Chondrocyte (in vitro differentiated cells): ENCODE measurements around the gene POU6F1. TPM values are rescaled to one million over a fixed set of nuclear protein-coding genes. Genes with fewer than 3 reads are reported as not detected.

ENCODE experiments used
- DNase-seq: peaks from one replicate; pipeline ENCODE4 v3.0.0; 2021; ENCODE audit warnings: mixed read lengths, low spot score
- H3K27ac Mint-ChIP-seq: one replicate; pipeline ENCODE4 v1.8.0; 2021; ENCODE audit warnings: mild to moderate bottlenecking, moderate library complexity, mixed read lengths; ENCODE audit not compliant: unreplicated experiment
- H3K27me3 Mint-ChIP-seq: 2 replicates; pipeline ENCODE4 v1.8.0; 2021; ENCODE audit warnings: low read depth, mixed read lengths
- H3K36me3 Mint-ChIP-seq: 2 replicates; pipeline ENCODE4 v1.8.0; 2021; ENCODE audit warnings: low read depth, mixed read lengths
- H3K4me1 Mint-ChIP-seq: 2 replicates; pipeline ENCODE4 v1.8.0; 2021; ENCODE audit warnings: low read depth, mild to moderate bottlenecking, mixed read lengths
- H3K4me3 Mint-ChIP-seq: one replicate; pipeline ENCODE4 v1.8.0; 2021; ENCODE audit warnings: mild to moderate bottlenecking, moderate library complexity, mixed read lengths; ENCODE audit not compliant: unreplicated experiment
- H3K9me3 Mint-ChIP-seq: 2 replicates; pipeline ENCODE4 v1.8.0; 2021; ENCODE audit warnings: low read depth, mixed read lengths
- CTCF ChIP-seq: fragments of 200-600 bp; sonication (generic); IDR thresholded peaks from 2 replicates; pipeline ENCODE4 v1.5.0; 2021; ENCODE audit warnings: antibody characterized with exemption, mild to moderate bottlenecking, moderate library complexity
- total RNA-seq: library from RNA; stranded (reverse); gene quantifications from 3 replicates; pipeline ENCODE4 v1.2.1, GENCODE V29; 2021

The POU6F1 gene
- total RNA-seq, 1 donor from 2014 or later = 9.9 TPM

- Mint-ChIP-seq H3K4me1 (peaks cover 6% of the 10 kb centered on the region), H3K27me3 (no peaks in the 10 kb centered on the region), H3K36me3 (no peaks in the 10 kb centered on the region), H3K9me3 (no peaks in the 10 kb centered on the region), H3K27ac (no peak overlapping the region), H3K4me3 (no peak overlapping the region)
- no peak for DNase-seq
- TF ChIP-seq CTCF = no peak
Observed at GRCh38 chr12:51156245-51156765, 61.6 kb downstream of the POU6F1 start.

- Mint-ChIP-seq H3K27ac (no peak overlapping the region), H3K27me3 (no peaks in the 10 kb centered on the region), H3K4me1 (peaks cover 9% of the 10 kb centered on the region), H3K4me3 (no peak overlapping the region), H3K9me3 (no peaks in the 10 kb centered on the region), H3K36me3 (no peaks in the 10 kb centered on the region)
- no peak for DNase-seq
- TF ChIP-seq CTCF = no peak
Observed at GRCh38 chr12:51152953-51153352, 64.9 kb downstream of the POU6F1 start.

GRCh38 chr12:51150777-51151176 is 67.1 kb downstream of the POU6F1 start:
- no peaks in the 10 kb centered on the region for H3K36me3 Mint-ChIP-seq
- no peak overlapping the region for H3K27ac Mint-ChIP-seq
- no peaks in the 10 kb centered on the region for H3K27me3 Mint-ChIP-seq
- no peak for DNase-seq
- TF ChIP-seq CTCF = no peak
- H3K4me1 Mint-ChIP-seq = peaks cover 9% of the 10 kb centered on the region
- no peak overlapping the region for H3K4me3 Mint-ChIP-seq
- no peaks in the 10 kb centered on the region for H3K9me3 Mint-ChIP-seq

GRCh38 chr12:51147309-51147708 is 70.6 kb downstream of the POU6F1 start:
- H3K27me3 Mint-ChIP-seq = no peaks in the 10 kb centered on the region
- no peak for DNase-seq
- no peaks in the 10 kb centered on the region for H3K9me3 Mint-ChIP-seq
- H3K4me1 Mint-ChIP-seq = peaks cover 9% of the 10 kb centered on the region
- no peak overlapping the region for H3K4me3 Mint-ChIP-seq
- no peaks in the 10 kb centered on the region for H3K36me3 Mint-ChIP-seq
- TF ChIP-seq CTCF = no peak
- peak overlapping the region; percentile 23 for H3K27ac Mint-ChIP-seq

- Mint-ChIP-seq H3K27me3 (no peaks in the 10 kb centered on the region), H3K4me1 (no peaks in the 10 kb centered on the region), H3K4me3 (no peak overlapping the region), H3K36me3 (no peaks in the 10 kb centered on the region), H3K27ac (no peak overlapping the region), H3K9me3 (no peaks in the 10 kb centered on the region)
- no peak for TF ChIP-seq CTCF
- no peak for DNase-seq
Observed at GRCh38 chr12:51139292-51139844, 78.5 kb downstream of the POU6F1 start.

Other genes with a start within 250 kb of the POU6F1 start
- gene SLC11A2, start 191.7 kb downstream of the POU6F1 start, total RNA-seq = 26.8 to 41.4 TPM (median 33.0 TPM) in 3 replicates
- 25.3 to 30.5 TPM (median 26.2 TPM) in 3 replicates for gene LETMD1, start 169.7 kb downstream of the POU6F1 start, total RNA-seq
- 40.5 to 49.6 TPM (median 48.3 TPM) in 3 replicates for gene CSRNP2, start 134.5 kb downstream of the POU6F1 start, total RNA-seq
- 17.8 to 21.2 TPM (median 20.8 TPM) in 3 replicates for gene TFCP2, start 44.9 kb downstream of the POU6F1 start, total RNA-seq
- 76.9 to 95.6 TPM (median 77.9 TPM) in 3 replicates for gene DAZAP2, start 20.8 kb upstream of the POU6F1 start, total RNA-seq
- gene SMAGP, start 52.4 kb upstream of the POU6F1 start, total RNA-seq = 2.0 to 8.5 TPM (median 8.0 TPM) in 3 replicates
- not detected in 3 replicates for gene BIN2, start 106.1 kb upstream of the POU6F1 start, total RNA-seq
- not detected in 3 replicates for gene CELA1, start 128.6 kb upstream of the POU6F1 start, total RNA-seq
- gene GALNT6, start 173.3 kb upstream of the POU6F1 start, total RNA-seq = 0.90 to 1.5 TPM (median 1.1 TPM) in 3 replicates
- 2.4 to 5.4 TPM (median 2.7 TPM) in 3 replicates for gene SLC4A8, start 206.8 kb upstream of the POU6F1 start, total RNA-seq